ENCODE data around the gene PCDHA11.
"Not testable (repeated sequence)": the region's sequence is repeated elsewhere in the genome, so short reads cannot be mapped to it uniquely, and the experiment has no call there.

Gene PCDHA11

DNA sequence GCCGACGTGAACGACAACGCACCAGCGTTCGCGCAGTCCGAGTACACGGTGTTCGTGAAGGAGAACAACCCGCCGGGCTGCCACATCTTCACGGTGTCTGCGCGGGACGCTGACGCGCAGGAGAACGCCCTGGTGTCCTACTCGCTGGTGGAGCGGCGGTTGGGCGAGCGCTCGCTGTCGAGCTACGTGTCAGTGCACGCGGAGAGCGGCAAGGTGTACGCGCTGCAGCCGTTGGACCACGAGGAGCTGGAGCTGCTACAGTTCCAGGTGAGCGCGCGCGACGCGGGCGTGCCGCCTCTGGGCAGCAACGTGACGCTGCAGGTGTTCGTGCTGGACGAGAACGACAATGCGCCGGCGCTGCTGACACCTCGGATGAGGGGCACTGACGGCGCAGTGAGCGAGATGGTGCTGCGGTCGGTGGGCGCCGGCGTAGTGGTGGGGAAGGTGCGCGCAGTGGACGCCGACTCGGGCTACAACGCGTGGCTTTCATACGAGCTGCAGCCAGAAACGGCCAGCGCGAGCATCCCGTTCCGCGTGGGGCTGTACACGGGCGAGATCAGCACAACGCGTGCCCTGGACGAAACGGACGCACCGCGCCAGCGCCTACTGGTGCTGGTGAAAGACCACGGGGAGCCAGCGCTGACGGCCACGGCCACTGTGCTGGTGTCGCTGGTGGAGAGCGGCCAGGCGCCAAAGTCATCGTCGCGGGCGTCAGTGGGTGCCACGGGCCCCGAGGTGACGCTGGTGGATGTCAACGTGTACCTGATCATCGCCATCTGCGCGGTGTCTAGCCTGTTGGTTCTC lies 18.7 kb upstream of the PCDHA11 start:
- not testable (repeated sequence) for DNase-seq (ENCODE audit: low spot score)

DNA sequence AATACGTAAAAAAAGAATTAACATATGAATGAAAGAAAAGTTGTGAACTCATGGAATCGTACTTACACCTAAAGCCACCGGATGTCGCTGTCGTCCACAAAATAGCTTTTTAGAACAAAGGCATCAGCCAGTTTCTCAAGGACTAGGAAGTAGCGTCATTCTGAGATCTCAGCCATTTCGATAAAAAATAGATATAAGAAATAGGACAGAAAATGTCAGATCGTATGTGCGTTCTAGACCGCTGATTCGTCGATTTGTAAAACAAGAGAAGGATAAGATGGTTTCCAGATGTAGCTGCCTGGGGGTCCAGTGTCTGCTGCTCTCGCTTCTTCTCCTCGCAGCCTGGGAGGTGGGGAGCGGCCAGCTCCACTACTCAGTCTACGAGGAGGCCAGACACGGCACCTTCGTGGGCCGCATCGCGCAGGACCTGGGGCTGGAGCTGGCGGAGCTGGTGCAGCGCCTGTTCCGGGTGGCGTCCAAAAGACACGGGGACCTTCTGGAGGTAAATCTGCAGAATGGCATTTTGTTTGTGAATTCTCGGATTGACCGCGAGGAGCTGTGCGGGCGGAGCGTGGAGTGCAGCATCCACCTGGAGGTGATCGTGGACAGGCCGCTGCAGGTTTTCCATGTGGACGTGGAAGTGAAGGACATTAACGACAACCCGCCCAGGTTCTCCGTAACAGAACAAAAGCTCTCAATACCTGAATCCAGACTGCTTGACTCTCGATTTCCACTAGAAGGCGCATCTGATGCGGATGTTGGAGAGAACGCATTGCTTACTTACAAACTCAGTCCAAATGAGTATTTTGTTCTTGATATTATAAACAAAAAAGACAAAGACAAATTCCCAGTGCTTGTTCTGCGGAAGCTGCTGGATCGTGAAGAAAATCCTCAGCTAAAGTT lies 12.7 kb upstream of the PCDHA11 start, which contains the start of gene PCDHA10:
Gene PCDHA10 (plus strand): TSS at position 126 of the 903 bp plus-strand sequence. CDS start 152 bp downstream, at position 278.
- DNase-seq (ENCODE audit: low spot score), result peak; percentile 61

DNA sequence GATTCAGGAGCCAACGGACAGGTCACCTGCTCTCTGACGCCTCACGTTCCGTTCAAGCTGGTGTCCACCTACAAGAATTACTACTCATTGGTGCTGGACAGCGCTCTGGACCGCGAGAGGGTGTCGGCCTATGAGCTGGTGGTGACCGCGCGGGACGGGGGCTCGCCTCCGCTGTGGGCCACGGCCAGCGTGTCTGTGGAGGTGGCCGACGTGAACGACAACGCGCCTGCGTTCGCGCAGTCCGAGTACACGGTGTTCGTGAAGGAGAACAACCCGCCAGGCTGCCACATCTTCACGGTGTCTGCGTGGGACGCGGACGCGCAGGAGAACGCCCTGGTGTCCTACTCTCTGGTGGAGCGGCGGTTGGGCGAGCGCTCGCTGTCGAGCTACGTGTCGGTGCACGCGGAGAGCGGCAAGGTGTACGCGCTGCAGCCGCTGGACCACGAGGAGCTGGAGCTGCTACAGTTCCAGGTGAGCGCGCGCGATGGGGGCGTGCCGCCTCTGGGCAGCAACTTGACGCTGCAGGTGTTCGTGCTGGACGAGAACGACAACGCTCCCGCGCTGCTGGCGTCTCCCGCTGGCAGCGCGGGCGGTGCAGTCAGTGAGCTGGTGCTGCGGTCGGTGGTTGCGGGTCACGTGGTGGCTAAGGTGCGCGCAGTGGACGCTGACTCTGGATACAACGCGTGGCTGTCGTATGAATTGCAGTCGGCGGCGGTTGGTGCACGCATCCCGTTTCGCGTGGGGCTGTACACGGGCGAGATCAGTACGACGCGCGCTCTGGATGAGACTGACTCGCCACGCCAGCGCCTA lies 11.4 kb upstream of the PCDHA11 start:
- DNase-seq (ENCODE audit: low spot score), result no peak

DNA sequence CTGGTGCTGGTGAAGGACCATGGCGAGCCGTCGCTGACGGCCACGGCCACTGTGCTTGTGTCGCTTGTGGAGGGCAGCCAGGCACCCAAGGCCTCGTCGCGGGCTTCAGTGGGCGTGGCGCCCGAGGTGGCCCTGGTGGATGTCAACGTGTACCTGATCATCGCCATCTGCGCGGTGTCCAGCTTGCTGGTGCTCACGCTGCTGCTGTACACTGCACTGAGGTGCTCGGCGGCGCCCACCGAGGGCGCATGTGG lies 10.8 kb upstream of the PCDHA11 start:
- DNase-seq (ENCODE audit: low spot score), result no peak

DNA sequence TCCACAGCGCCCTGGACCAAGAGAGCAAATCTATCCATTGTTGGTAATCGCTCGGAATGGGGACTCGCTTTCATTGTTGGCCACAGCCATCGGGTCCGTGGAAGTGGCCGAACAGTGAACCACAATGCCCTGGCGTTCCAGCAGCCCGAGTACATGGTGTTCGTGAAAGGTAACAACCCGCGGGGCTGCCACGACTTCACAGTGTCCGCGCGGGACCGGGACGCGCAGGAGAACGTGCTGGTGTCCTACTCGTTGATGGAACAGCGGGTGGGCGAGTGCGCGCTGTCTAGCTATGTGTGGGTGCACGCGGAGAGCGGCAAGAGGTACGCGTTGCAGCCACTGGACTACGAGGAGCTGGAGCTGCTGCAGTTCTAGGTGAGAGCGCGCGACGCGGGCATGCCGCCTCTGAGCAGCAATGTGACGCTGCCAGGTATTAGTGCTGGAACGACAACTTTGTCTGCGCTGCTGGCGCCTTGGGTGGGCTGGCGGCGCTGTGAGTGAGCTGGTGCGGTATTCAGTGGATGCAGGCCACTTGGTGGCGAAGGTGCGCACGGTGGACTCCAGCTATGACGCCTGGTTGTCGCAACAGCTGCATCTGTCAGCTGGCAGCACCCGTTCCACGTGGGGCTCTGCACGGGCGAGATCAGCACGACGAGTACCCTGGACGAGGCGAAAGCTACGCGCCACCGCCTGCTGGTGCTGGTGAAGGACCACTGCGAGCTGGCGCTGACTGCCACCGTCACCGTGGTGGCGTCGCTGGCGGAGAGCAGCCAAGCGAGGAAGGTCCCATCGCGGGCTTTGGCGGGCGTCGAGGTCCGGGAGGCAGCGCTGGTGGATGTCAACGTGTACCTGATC lies 6.1 kb upstream of the PCDHA11 start:
- DNase-seq (ENCODE audit: low spot score), result no peak

DNA sequence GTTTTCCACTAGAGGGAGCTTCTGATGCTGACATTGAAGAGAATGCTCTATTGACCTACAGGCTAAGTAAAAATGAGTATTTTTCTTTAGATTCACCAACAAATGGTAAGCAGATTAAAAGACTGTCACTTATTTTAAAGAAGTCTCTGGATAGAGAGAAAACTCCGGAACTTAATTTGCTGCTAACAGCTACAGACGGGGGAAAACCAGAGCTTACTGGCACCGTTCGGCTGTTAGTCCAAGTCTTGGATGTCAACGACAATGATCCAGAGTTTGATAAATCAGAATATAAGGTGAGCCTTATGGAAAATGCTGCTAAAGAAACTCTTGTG lies 764 bp downstream of the PCDHA11 start:
- DNase-seq (ENCODE audit: low spot score), result peak; percentile 15

DNA sequence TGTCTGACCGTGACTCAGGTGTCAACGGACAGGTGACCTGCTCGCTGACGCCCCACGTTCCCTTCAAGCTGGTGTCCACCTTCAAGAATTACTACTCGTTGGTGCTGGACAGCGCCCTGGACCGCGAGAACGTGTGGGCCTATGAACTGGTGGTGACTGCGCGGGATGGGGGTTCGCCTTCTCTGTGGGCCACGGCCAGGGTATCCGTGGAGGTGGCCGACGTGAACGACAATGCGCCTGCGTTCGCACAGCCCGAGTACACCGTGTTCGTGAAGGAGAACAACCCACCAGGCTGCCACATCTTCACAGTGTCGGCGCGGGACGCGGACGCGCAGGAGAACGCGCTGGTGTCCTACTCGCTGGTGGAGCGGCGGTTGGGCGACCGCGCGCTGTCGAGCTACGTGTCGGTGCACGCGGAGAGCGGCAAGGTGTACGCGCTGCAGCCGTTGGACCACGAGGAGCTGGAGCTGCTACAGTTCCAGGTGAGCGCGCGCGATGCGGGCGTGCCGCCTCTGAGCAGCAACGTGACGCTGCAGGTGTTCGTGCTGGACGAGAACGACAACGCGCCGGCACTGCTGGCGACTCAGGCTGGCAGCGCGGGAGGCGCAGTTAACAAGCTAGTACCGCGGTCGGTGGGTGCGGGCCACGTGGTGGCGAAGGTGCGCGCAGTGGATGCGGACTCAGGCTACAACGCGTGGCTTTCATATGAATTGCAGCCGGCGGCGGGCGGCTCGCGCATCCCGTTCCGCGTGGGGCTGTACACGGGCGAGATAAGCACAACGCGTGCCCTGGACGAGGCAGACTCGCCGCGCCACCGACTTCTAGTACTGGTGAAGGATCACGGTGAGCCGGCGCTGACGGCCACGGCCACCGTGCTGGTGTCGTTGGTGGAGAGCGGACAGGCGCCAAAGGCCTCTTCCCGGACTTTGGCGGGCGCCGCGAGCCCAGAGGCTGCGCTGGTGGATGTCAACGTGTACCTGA lies 1.8 kb downstream of the PCDHA11 start:
- no peak for DNase-seq (ENCODE audit: low spot score)

DNA sequence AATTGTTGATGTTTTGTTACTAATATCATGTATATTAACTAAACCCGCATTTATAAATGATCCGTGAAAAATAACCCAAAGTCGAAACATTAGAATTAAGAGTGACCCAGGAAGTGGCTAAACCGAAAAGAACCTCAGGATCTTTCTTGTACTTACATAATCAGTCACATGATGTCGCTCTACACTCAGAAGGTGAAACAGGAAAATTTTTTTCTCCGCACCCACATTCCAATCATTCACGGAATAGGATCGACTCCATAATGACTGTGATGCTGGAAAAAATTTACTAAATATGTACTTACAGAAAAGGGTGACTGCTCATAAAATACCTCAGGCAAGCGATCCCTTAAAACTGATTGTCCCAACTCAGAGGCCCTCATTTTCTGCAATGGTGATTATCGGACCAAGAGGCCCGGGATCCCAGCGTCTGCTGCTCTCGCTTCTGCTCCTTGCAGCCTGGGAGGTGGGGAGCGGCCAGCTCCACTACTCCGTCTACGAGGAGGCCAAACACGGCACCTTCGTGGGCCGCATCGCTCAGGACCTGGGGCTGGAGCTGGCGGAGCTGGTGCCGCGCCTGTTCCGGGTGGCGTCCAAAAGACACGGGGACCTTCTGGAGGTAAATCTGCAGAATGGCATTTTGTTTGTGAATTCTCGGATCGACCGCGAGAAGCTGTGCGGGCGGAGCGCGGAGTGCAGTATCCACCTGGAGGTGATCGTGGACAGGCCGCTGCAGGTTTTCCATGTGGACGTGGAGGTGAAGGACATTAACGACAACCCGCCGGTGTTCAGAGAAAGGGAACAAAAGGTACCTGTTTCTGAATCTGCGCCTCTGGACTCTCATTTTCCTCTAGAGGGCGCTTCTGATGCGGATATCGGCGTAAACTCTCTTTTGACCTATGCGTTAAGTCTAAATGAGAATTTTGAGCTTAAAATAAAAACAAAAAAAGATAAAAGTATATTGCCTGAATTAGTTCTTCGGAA lies 6.6 kb downstream of the PCDHA11 start, which contains the start of gene PCDHA12:
Gene PCDHA12 (plus strand): TSS at position 224 of the 981 bp plus-strand sequence. CDS start 165 bp downstream, at position 389.
- peak; percentile 5 for DNase-seq (ENCODE audit: low spot score)

DNA sequence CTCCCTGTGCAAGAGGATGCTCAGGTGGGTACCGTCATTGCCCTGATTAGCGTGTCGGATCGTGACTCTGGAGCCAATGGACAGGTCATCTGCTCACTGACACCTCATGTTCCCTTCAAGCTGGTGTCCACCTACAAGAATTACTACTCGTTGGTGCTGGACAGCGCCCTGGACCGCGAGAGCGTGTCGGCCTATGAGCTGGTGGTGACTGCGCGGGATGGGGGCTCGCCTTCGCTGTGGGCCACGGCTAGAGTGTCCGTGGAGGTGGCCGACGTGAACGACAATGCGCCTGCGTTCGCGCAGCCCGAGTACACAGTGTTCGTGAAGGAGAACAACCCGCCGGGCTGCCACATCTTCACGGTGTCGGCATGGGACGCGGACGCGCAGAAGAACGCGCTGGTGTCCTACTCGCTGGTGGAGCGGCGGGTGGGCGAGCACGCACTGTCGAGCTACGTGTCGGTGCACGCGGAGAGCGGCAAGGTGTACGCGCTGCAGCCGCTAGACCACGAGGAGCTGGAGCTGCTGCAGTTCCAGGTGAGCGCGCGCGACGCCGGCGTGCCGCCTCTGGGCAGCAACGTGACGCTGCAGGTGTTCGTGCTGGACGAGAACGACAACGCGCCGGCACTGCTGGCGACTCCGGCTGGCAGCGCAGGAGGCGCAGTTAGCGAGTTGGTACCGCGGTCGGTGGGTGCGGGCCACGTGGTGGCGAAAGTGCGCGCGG lies 7.9 kb downstream of the PCDHA11 start:
- DNase-seq (ENCODE audit: low spot score), result not testable (repeated sequence)

DNA sequence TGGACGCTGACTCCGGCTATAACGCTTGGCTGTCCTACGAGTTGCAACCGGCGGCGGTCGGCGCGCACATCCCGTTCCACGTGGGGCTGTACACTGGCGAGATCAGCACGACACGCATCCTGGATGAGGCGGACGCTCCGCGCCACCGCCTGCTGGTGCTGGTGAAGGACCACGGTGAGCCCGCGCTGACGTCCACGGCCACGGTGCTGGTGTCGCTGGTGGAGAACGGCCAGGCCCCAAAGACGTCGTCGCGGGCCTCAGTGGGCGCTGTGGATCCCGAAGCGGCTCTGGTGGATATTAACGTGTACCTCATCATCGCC lies 8.5 kb downstream of the PCDHA11 start:
- no peak for DNase-seq (ENCODE audit: low spot score)

DNA sequence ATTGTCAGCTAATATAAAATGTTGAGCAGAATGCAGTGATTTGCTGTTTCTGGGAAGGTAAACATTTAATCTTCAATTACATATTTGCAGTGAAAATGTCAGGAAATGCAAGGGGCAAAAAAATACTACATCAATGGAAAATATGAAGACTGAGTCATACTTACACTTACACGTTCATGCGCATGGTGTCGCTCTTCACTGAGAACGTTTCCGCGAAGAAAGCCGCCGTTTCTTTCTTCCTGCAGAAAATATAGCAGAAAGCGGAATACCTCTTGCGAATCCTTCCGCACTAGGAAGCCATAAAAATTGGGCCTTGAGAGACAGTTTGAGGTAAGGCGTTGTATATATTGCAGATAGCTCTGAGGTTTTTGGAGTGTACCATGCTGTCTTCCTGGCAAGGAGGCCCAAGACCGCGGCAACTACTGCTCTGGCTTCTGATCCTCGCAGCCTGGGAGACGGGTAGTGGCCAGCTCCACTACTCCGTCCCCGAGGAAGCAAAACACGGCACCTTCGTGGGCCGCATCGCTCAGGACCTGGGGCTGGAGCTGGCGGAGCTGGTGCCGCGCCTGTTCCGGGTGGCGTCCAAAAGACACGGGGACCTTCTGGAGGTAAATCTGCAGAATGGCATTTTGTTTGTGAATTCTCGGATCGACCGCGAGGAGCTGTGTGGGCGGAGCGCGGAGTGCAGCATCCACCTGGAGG lies 13.3 kb downstream of the PCDHA11 start, which contains the start of gene PCDHA13:
Gene PCDHA13 (plus strand): TSS at position 236 of the 702 bp plus-strand sequence. CDS start 145 bp downstream, at position 381.
- DNase-seq (ENCODE audit: low spot score), result no peak

DNA sequence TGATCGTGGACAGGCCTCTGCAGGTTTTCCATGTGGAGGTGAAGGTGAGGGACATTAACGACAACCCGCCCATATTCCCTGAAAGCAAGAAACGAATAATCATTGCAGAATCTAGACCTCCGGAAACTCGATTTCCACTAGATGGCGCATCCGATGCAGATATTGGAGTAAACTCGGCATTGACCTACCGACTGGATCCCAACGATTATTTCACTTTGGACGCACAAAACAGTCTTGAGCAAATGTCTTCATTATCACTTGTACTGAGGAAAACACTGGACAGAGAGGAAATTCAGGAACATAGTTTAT lies 13.8 kb downstream of the PCDHA11 start:
- DNase-seq (ENCODE audit: low spot score), result peak; percentile 10

DNA sequence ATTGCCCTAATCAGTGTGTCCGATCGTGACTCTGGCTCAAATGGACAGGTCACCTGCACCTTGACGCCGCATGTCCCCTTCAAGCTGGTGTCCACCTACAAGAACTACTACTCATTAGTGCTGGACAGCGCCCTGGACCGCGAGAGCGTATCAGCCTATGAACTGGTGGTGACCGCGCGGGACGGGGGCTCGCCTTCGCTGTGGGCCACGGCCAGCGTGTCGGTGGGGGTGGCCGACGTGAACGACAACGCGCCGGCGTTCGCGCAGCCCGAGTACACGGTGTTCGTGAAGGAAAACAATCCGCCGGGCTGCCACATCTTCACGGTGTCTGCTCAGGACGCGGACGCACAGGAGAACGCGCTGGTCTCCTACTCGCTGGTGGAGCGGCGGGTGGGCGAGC lies 14.6 kb downstream of the PCDHA11 start:
- no peak for DNase-seq (ENCODE audit: low spot score)

DNA sequence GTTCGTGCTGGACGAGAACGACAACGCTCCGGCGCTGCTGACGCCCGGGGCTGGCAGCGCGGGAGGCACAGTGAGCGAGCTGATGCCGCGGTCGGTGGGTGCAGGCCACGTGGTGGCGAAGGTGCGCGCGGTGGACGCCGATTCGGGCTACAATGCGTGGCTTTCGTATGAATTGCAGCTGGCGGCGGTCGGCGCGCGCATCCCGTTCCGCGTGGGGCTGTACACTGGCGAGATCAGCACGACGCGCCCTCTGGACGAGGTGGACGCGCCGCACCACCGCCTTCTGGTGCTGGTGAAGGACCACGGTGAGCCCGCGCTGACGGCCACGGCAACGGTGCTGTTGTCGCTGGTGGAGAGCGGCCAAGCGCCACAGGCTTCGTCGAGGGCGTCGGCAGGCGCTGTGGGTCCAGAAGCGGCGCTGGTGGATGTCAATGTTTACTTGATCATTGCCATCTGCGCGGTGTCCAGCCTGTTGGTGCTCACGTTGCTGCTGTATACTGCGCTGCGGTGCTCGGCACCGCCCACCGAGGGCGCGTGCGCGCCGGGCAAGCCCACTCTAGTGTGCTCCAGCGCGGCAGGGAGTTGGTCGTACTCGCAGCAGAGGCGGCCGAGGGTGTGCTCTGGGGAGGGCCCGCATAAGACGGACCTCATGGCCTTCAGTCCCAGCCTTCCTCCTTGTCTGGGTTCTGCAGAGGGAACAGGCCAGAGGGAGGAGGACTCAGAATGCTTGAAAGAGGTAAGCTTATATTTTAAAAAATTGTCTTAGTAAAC lies 15.4 kb downstream of the PCDHA11 start:
- DNase-seq (ENCODE audit: low spot score), result no peak

DNA sequence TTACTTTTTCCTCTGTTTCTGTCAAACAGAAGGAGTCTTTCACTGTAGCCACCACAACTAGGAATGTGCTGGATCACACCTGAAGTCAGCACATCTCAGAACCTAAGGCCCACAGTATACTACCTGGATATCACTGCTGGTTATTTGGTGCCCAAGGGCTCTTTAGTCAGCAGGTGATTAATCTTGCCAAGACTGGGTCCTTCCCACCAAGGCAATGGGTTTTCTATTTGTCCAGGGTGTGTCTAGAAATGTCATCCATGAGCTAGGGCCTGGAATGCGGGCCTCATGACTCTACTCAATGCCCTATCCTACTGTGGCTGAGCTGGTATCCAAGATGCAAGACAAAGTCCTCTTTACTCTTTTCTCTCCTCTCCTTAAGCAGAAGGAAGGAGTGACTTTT lies 47.6 kb downstream of the PCDHA11 start:
- no peak for DNase-seq (ENCODE audit: low spot score)
